GM23338 (cell line): Measurements from ENCODE around the gene ESPNL. TPM values are rescaled to one million over a fixed set of nuclear protein-coding genes. Genes with fewer than 3 reads are reported as not detected.

Source experiments
- ATAC-seq: fragments of 200-7000 bp; cut with Tn5 transposase; 3 replicates; pipeline ENCODE4 v1.9.1; 2020
- DNase-seq: peaks from one replicate; pipeline ENCODE4 v3.0.0-alpha.2; 2015; ENCODE audit warnings: low spot score
- H2AFZ ChIP-seq: fragments of 200-600 bp; sonication (generic); 2 replicates; pipeline ENCODE4 v1.8.0; 2016; ENCODE audit warnings: antibody characterized with exemption, mild to moderate bottlenecking, moderate library complexity
- H3F3A ChIP-seq: fragments of 200-600 bp; sonication (generic); replicated peaks from 2 replicates; pipeline ENCODE4 v1.8.0; 2017; ENCODE audit warnings: antibody characterized with exemption, mixed run types, low read depth
- H3K27ac ChIP-seq: fragments of 200-600 bp; sonication (generic); 2 replicates; pipeline ENCODE4 v1.6.1; 2016; ENCODE audit warnings: low read depth
- H3K27me3 ChIP-seq: fragments of 200-600 bp; sonication (generic); 2 replicates; pipeline ENCODE4 v1.8.0; 2016; ENCODE audit warnings: mild to moderate bottlenecking, mixed run types, moderate library complexity; ENCODE audit not compliant: insufficient read depth
- H3K36me3 ChIP-seq: fragments of 200-600 bp; sonication (generic); 2 replicates; pipeline ENCODE4 v1.8.0; 2016; ENCODE audit warnings: mild to moderate bottlenecking; ENCODE audit not compliant: insufficient read depth
- H3K4me1 ChIP-seq: fragments of 200-600 bp; sonication (generic); 2 replicates; pipeline ENCODE4 v1.8.0; 2016; ENCODE audit warnings: mild to moderate bottlenecking, moderate library complexity; ENCODE audit not compliant: insufficient read depth
- H3K4me2 ChIP-seq: fragments of 200-600 bp; sonication (generic); 2 replicates; pipeline ENCODE4 v1.7.1; 2017; ENCODE audit warnings: mixed run types
- H3K4me3 ChIP-seq: fragments of 200-600 bp; sonication (generic); 2 replicates; pipeline ENCODE4 v1.6.1; 2016; ENCODE audit warnings: mixed run types
- H3K79me2 ChIP-seq: fragments of 200-600 bp; sonication (generic); replicated peaks from 2 replicates; pipeline ENCODE4 v1.8.0; 2017; ENCODE audit warnings: mild to moderate bottlenecking; ENCODE audit not compliant: insufficient read depth
- H3K9me2 ChIP-seq: fragments of 200-600 bp; sonication (generic); 2 replicates; pipeline ENCODE4 v1.8.0; 2017; ENCODE audit not compliant: insufficient read depth
- H4K20me1 ChIP-seq: fragments of 200-600 bp; sonication (generic); replicated peaks from 2 replicates; pipeline ENCODE4 v1.8.0; 2017; ENCODE audit warnings: mild to moderate bottlenecking; ENCODE audit not compliant: insufficient read depth
- H3K27ac Mint-ChIP-seq: 2 replicates; pipeline ENCODE4 v1.8.0; 2020; ENCODE audit warnings: inconsistent platforms, mild to moderate bottlenecking, moderate library complexity, mixed read lengths
- H3K27me3 Mint-ChIP-seq: 3 replicates; pipeline ENCODE4 v1.8.0; 2022; ENCODE audit warnings: low read depth, mild to moderate bottlenecking, moderate library complexity, mixed read lengths, inconsistent platforms; ENCODE audit not compliant: insufficient read depth, poor library complexity
- H3K36me3 Mint-ChIP-seq: 3 replicates; pipeline ENCODE4 v1.8.0; 2021; ENCODE audit warnings: low read depth, mild to moderate bottlenecking, inconsistent platforms, moderate library complexity, mixed read lengths
- H3K4me1 Mint-ChIP-seq: 3 replicates; pipeline ENCODE4 v1.8.0; 2020; ENCODE audit warnings: mild to moderate bottlenecking, inconsistent platforms, mixed read lengths
- H3K4me3 Mint-ChIP-seq: 3 replicates; pipeline ENCODE4 v1.8.0; 2021; ENCODE audit warnings: moderate library complexity, mild to moderate bottlenecking, inconsistent platforms, mixed read lengths
- H3K9me3 Mint-ChIP-seq: 3 replicates; pipeline ENCODE4 v1.8.0; 2020; ENCODE audit warnings: moderate library complexity, mild to moderate bottlenecking, inconsistent platforms, mixed read lengths
- CREB1 ChIP-seq: fragments of 250-450 bp; sonication (Bioruptor Pico); IDR thresholded peaks from 2 replicates; pipeline ENCODE4 v1.5.0; 2020; ENCODE audit warnings: low read depth, mild to moderate bottlenecking, moderate library complexity
- EZH2 ChIP-seq: fragments of 200-600 bp; sonication (generic); IDR thresholded peaks from one replicate; pipeline ENCODE4 v1.8.0; 2017; ENCODE audit warnings: antibody characterized with exemption, mild to moderate bottlenecking, low read depth; ENCODE audit not compliant: unreplicated experiment
- EZH2phosphoT487 ChIP-seq: fragments of 200-600 bp; sonication (generic); IDR thresholded peaks from one replicate; pipeline ENCODE4 v1.8.1; 2018; ENCODE audit warnings: antibody characterized with exemption; ENCODE audit not compliant: unreplicated experiment
- JUNB ChIP-seq: IDR thresholded peaks from one replicate; pipeline ENCODE4 v1.6.1; 2016; ENCODE audit warnings: antibody characterized with exemption; ENCODE audit not compliant: unreplicated experiment
- NANOG ChIP-seq: IDR thresholded peaks from 2 replicates; pipeline ENCODE4 v1.6.1; 2016; ENCODE audit warnings: antibody characterized with exemption, borderline replicate concordance
- POLR2AphosphoS5 ChIP-seq: IDR thresholded peaks from 2 replicates; pipeline ENCODE4 v1.6.1; 2016; ENCODE audit warnings: antibody characterized with exemption, low read depth
- REST ChIP-seq: IDR thresholded peaks from one replicate; pipeline ENCODE4 v1.6.1; 2018; ENCODE audit warnings: antibody characterized with exemption; ENCODE audit not compliant: unreplicated experiment
- STAT1 ChIP-seq: IDR thresholded peaks from one replicate; pipeline ENCODE4 v1.6.1; 2016; ENCODE audit warnings: antibody characterized with exemption; ENCODE audit not compliant: unreplicated experiment
- ZNF114 ChIP-seq: fragments of 250-450 bp; sonication (Bioruptor Pico); IDR thresholded peaks from 2 replicates; pipeline ENCODE4 v1.5.0; 2020; ENCODE audit warnings: mild to moderate bottlenecking, moderate library complexity
- ZNF331 ChIP-seq: fragments of 250-450 bp; sonication (Bioruptor Pico); IDR thresholded peaks from 2 replicates; pipeline ENCODE4 v1.5.0; 2020; ENCODE audit warnings: low read depth, mild to moderate bottlenecking, moderate library complexity
- polyA plus RNA-seq: library from polyadenylated mRNA; unstranded; fragments of >200 nt; fragmentation: Nextera tagmentation; extraction: Ambion mirVana; gene quantifications from 2 replicates; pipeline ENCODE4 v1.2.1, GENCODE V29; 2016
- total RNA-seq: library from RNA; depleted of rRNA; stranded (reverse); fragments of >200 nt; shearing (Covaris generic); gene quantifications from 2 replicates; pipeline ENCODE4 v1.2.3, GENCODE V29; 2014
- TF ChIP-seq, protein P1 (sequence below), 2 experiments: fragments of 200-600 bp in 1 of 2; sonication (generic) in 1 of 2; conservative IDR thresholded peaks; 2 replicates each; pipeline versions ENCODE4 v1.5.1 to v1.6.1; 2016 to 2017; ENCODE audit warnings: antibody characterized with exemption in 2 of 2, low read depth in 2 of 2, mild to moderate bottlenecking in 2 of 2, moderate library complexity in 1 of 2
- TF ChIP-seq, protein P2 (sequence below): fragments of 250-450 bp; sonication (Bioruptor Pico); IDR thresholded peaks from 2 replicates; pipeline ENCODE4 v1.5.0; 2020; ENCODE audit warnings: mild to moderate bottlenecking, moderate library complexity
- TF ChIP-seq, protein P3 (sequence below): IDR thresholded peaks from 2 replicates; pipeline ENCODE4 v1.6.1; 2016; ENCODE audit warnings: antibody characterized with exemption

Gene ESPNL
- total and polyA plus RNA-seq, 2 experiments from 2014 or later: 0.44 to 3.1 TPM

DNA sequence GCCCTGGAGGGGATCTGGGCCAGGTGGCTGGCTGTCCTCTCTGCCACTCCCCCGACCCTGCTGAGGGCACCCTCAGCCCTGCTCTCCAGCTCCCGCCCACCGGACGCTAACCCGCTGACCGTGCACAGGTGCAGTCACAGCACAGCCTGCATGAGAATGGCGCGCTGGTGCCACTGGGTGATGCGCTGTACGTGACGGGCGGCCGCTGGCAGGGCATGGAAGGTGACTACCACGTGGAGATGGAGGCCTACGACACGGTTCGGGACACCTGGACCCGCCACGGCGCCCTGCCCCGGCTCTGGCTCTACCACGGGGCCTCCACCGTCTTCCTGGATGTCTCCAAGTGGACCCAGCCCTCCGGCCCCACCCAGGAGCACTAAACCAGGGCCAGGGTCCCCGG, 50.5 kb downstream of the ESPNL start:
- Histone ChIP-seq H2AFZ (no peak overlapping the region; the same call in 1 of the 2 replicates), H3K4me1 (no peaks in the 10 kb centered on the region; the same call in 1 of the 2 replicates), H3K27ac (no peak overlapping the region), H3K9me2 (no peaks in the 10 kb centered on the region), H3K4me3 (no peak overlapping the region), H3K27me3 (no peaks in the 10 kb centered on the region), H3K79me2 (no peaks in the 10 kb centered on the region), H3F3A (no peaks in the 10 kb centered on the region), H3K36me3 (no peaks in the 10 kb centered on the region), H4K20me1 (no peaks in the 10 kb centered on the region), H3K4me2 (no peak overlapping the region)
- H3K9me3 Mint-ChIP-seq: peaks cover 3% of the 10 kb centered on the region; the same call in 2 of the 3 replicates
- TF ChIP-seq STAT1 (no peak), ZNF331 (no peak), ZNF114 (CRISPR knock-in tag) (no peak), NANOG (no peak), POLR2AphosphoS5 (no peak), JUNB (no peak), EZH2phosphoT487 (no peak), CREB1 (no peak), EZH2 (no peak), REST (no peak)
- TF ChIP-seq, protein P1, sequence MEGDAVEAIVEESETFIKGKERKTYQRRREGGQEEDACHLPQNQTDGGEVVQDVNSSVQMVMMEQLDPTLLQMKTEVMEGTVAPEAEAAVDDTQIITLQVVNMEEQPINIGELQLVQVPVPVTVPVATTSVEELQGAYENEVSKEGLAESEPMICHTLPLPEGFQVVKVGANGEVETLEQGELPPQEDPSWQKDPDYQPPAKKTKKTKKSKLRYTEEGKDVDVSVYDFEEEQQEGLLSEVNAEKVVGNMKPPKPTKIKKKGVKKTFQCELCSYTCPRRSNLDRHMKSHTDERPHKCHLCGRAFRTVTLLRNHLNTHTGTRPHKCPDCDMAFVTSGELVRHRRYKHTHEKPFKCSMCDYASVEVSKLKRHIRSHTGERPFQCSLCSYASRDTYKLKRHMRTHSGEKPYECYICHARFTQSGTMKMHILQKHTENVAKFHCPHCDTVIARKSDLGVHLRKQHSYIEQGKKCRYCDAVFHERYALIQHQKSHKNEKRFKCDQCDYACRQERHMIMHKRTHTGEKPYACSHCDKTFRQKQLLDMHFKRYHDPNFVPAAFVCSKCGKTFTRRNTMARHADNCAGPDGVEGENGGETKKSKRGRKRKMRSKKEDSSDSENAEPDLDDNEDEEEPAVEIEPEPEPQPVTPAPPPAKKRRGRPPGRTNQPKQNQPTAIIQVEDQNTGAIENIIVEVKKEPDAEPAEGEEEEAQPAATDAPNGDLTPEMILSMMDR (conservative IDR thresholded peaks at IDR 0.05; ENCODE audit: low read depth in 2 of 2): no peak
- TF ChIP-seq, protein P2, sequence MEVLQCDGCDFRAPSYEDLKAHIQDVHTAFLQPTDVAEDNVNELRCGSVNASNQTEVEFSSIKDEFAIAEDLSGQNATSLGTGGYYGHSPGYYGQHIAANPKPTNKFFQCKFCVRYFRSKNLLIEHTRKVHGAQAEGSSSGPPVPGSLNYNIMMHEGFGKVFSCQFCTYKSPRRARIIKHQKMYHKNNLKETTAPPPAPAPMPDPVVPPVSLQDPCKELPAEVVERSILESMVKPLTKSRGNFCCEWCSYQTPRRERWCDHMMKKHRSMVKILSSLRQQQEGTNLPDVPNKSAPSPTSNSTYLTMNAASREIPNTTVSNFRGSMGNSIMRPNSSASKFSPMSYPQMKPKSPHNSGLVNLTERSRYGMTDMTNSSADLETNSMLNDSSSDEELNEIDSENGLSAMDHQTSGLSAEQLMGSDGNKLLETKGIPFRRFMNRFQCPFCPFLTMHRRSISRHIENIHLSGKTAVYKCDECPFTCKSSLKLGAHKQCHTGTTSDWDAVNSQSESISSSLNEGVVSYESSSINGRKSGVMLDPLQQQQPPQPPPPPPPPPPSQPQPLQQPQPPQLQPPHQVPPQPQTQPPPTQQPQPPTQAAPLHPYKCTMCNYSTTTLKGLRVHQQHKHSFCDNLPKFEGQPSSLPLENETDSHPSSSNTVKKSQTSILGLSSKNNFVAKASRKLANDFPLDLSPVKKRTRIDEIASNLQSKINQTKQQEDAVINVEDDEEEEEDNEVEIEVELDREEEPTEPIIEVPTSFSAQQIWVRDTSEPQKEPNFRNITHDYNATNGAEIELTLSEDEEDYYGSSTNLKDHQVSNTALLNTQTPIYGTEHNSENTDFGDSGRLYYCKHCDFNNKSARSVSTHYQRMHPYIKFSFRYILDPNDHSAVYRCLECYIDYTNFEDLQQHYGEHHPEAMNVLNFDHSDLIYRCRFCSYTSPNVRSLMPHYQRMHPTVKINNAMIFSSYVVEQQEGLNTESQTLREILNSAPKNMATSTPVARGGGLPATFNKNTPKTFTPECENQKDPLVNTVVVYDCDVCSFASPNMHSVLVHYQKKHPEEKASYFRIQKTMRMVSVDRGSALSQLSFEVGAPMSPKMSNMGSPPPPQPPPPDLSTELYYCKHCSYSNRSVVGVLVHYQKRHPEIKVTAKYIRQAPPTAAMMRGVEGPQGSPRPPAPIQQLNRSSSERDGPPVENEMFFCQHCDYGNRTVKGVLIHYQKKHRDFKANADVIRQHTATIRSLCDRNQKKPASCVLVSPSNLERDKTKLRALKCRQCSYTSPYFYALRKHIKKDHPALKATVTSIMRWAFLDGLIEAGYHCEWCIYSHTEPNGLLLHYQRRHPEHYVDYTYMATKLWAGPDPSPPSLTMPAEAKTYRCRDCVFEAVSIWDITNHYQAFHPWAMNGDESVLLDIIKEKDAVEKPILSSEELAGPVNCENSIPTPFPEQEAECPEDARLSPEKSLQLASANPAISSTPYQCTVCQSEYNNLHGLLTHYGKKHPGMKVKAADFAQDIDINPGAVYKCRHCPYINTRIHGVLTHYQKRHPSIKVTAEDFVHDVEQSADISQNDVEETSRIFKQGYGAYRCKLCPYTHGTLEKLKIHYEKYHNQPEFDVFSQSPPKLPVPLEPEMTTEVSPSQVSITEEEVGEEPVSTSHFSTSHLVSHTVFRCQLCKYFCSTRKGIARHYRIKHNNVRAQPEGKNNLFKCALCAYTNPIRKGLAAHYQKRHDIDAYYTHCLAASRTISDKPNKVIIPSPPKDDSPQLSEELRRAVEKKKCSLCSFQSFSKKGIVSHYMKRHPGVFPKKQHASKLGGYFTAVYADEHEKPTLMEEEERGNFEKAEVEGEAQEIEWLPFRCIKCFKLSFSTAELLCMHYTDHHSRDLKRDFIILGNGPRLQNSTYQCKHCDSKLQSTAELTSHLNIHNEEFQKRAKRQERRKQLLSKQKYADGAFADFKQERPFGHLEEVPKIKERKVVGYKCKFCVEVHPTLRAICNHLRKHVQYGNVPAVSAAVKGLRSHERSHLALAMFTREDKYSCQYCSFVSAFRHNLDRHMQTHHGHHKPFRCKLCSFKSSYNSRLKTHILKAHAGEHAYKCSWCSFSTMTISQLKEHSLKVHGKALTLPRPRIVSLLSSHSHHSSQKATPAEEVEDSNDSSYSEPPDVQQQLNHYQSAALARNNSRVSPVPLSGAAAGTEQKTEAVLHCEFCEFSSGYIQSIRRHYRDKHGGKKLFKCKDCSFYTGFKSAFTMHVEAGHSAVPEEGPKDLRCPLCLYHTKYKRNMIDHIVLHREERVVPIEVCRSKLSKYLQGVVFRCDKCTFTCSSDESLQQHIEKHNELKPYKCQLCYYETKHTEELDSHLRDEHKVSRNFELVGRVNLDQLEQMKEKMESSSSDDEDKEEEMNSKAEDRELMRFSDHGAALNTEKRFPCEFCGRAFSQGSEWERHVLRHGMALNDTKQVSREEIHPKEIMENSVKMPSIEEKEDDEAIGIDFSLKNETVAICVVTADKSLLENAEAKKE (CRISPR knock-in tag): no peak
- TF ChIP-seq, protein P3, sequence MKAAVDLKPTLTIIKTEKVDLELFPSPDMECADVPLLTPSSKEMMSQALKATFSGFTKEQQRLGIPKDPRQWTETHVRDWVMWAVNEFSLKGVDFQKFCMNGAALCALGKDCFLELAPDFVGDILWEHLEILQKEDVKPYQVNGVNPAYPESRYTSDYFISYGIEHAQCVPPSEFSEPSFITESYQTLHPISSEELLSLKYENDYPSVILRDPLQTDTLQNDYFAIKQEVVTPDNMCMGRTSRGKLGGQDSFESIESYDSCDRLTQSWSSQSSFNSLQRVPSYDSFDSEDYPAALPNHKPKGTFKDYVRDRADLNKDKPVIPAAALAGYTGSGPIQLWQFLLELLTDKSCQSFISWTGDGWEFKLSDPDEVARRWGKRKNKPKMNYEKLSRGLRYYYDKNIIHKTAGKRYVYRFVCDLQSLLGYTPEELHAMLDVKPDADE: no peak
- H3K36me3 Mint-ChIP-seq: no peaks in the 10 kb centered on the region
- no peak overlapping the region for H3K27ac Mint-ChIP-seq
- H3K4me1 Mint-ChIP-seq: peaks cover 6% of the 10 kb centered on the region
- ATAC-seq (no peak), DNase-seq (no peak)
- H3K4me3 Mint-ChIP-seq: no peak overlapping the region
- peaks cover 6% of the 10 kb centered on the region for H3K27me3 Mint-ChIP-seq
